Smooth muscle cell (in vitro differentiated cells): ENCODE results near the gene RAD51AP1. TPM values are rescaled to one million over a fixed set of nuclear protein-coding genes. Genes with fewer than 3 reads are reported as not detected.

Source experiments
- DNase-seq: peaks from one replicate; lab custom pipeline; 2025; ENCODE audit not compliant: unreplicated experiment; lab: John Stamatoyannopoulos, UW
- H2AFZ ChIP-seq: fragments of 200-600 bp; sonication (generic); 2 replicates; pipeline ENCODE4 v1.6.0; 2016; ENCODE audit warnings: antibody characterized with exemption, low read depth, mild to moderate bottlenecking
- H3F3A ChIP-seq: fragments of 200-600 bp; sonication (generic); 2 replicates; pipeline ENCODE4 v1.6.0; 2017; ENCODE audit warnings: antibody characterized with exemption, low read depth
- H3K27ac ChIP-seq: fragments of 200-600 bp; sonication (generic); 2 replicates; pipeline ENCODE4 v1.5.1; 2016; ENCODE audit warnings: low read depth, mild to moderate bottlenecking
- H3K27me3 ChIP-seq: fragments of 200-600 bp; sonication (generic); 2 replicates; pipeline ENCODE4 v1.6.1; 2016; ENCODE audit warnings: low read depth, mild to moderate bottlenecking
- H3K36me3 ChIP-seq: fragments of 200-600 bp; sonication (generic); 2 replicates; pipeline ENCODE4 v1.5.1; 2016; ENCODE audit warnings: low read depth
- H3K4me1 ChIP-seq: fragments of 200-600 bp; sonication (generic); 2 replicates; pipeline ENCODE4 v1.5.1; 2016; ENCODE audit warnings: low read depth
- H3K4me2 ChIP-seq: fragments of 200-600 bp; sonication (generic); 2 replicates; pipeline ENCODE4 v1.6.0; 2016; ENCODE audit warnings: mild to moderate bottlenecking
- H3K4me3 ChIP-seq: fragments of 200-600 bp; sonication (generic); 2 replicates; pipeline ENCODE4 v1.5.1; 2016; ENCODE audit warnings: mild to moderate bottlenecking
- H3K79me2 ChIP-seq: fragments of 200-600 bp; sonication (generic); 2 replicates; pipeline ENCODE4 v1.6.0; 2016; ENCODE audit warnings: low read depth, mild to moderate bottlenecking
- H3K9ac ChIP-seq: fragments of 200-600 bp; sonication (generic); 2 replicates; pipeline ENCODE4 v1.6.0; 2016; ENCODE audit warnings: low read depth
- H3K9me3 ChIP-seq: fragments of 200-600 bp; sonication (generic); replicated peaks from 2 replicates; pipeline ENCODE4 v1.5.1; 2016; ENCODE audit warnings: low read depth
- H4K20me1 ChIP-seq: fragments of 200-600 bp; sonication (generic); 2 replicates; pipeline ENCODE4 v1.6.0; 2016; ENCODE audit warnings: low read depth
- WGBS: methylation state at CpG from one replicate; pipeline ENCODE4 v1.1.7; 2016; ENCODE audit warnings: low lambda C conversion rate; 5-methylcytosine and 5-hydroxymethylcytosine counted together
- polyA plus RNA-seq: library from polyadenylated mRNA; unstranded; fragments of >200 nt; fragmentation: Nextera tagmentation; extraction: Ambion mirVana; gene quantifications from 2 replicates; pipeline ENCODE4 v1.2.1, GENCODE V29; 2016
- total RNA-seq: library from RNA; depleted of rRNA; stranded (reverse); fragments of >200 nt; gene quantifications from 2 replicates; pipeline ENCODE4 v1.2.3, GENCODE V29; 2014
- TF ChIP-seq, protein P1 (sequence below): fragments of 200-600 bp; sonication (generic); IDR thresholded peaks from 2 replicates; pipeline ENCODE4 v1.5.1; 2017; ENCODE audit warnings: borderline replicate concordance, mild to moderate bottlenecking, antibody characterized with exemption; ENCODE audit not compliant: insufficient read depth, poor library complexity, severe bottlenecking

Gene RAD51AP1
- total and polyA plus RNA-seq, 2 experiments from 2014 or later = 8.7 to 20.7 TPM

DNA sequence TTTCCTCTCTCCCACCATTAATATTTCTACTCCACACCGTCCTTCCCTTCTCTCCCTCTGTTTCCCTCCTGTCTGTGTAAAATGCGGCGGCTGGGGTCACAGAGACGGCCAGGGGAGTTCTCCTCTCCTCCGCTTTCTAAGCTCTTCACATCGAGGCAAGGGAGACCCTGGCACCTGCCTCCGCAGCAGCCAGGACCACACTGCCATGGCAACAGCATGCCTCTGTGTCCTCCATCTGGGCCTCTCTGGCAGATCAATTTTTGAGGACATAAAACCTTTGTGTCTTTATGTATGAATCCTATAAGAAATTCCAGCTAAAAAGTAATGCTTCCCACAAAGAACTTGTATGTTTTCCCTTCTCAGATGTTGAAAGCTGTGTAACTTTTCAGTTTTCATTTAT lies 64.7 kb downstream of the RAD51AP1 start:
- Histone ChIP-seq H3K4me1 (peaks cover 10% of the 10 kb centered on the region), H3K79me2 (peaks cover 14% of the 10 kb centered on the region), H3K36me3 (no peaks in the 10 kb centered on the region), H3K27me3 (peaks cover 42% of the 10 kb centered on the region), H3K4me2 (no peak overlapping the region), H3K4me3 (no peak overlapping the region), H3K9ac (no peak overlapping the region), H3K27ac (no peak overlapping the region), H2AFZ (no peak overlapping the region), H3K9me3 (no peaks in the 10 kb centered on the region), H4K20me1 (no peaks in the 10 kb centered on the region), H3F3A (no peaks in the 10 kb centered on the region)
- no peak for DNase-seq
- TF ChIP-seq, protein P1, sequence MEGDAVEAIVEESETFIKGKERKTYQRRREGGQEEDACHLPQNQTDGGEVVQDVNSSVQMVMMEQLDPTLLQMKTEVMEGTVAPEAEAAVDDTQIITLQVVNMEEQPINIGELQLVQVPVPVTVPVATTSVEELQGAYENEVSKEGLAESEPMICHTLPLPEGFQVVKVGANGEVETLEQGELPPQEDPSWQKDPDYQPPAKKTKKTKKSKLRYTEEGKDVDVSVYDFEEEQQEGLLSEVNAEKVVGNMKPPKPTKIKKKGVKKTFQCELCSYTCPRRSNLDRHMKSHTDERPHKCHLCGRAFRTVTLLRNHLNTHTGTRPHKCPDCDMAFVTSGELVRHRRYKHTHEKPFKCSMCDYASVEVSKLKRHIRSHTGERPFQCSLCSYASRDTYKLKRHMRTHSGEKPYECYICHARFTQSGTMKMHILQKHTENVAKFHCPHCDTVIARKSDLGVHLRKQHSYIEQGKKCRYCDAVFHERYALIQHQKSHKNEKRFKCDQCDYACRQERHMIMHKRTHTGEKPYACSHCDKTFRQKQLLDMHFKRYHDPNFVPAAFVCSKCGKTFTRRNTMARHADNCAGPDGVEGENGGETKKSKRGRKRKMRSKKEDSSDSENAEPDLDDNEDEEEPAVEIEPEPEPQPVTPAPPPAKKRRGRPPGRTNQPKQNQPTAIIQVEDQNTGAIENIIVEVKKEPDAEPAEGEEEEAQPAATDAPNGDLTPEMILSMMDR = no peak
- WGBS = 76% methylated on average over 7 of the region's 7 CpGs

DNA sequence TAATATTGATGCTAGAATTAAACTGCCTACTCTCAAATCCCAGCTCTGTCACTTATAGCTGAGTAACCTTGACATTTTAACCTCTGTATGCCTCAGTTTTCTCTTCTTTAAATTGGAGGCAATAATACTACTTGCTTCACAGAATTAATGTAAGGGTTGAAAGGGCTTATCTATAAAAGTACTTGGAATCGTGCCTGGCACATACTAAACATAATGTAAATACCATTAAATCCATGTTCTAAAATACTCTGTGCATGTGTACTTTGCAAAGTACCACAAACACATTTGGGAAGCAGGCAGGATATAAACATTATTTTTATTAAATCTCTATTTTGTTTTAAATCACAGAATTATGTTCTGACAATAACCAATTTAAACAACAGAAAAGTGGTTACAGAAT lies 65.3 kb downstream of the RAD51AP1 start:
- H3K9ac ChIP-seq = no peak overlapping the region
- DNase-seq = no peak
- TF ChIP-seq, protein P1 = no peak

DNA sequence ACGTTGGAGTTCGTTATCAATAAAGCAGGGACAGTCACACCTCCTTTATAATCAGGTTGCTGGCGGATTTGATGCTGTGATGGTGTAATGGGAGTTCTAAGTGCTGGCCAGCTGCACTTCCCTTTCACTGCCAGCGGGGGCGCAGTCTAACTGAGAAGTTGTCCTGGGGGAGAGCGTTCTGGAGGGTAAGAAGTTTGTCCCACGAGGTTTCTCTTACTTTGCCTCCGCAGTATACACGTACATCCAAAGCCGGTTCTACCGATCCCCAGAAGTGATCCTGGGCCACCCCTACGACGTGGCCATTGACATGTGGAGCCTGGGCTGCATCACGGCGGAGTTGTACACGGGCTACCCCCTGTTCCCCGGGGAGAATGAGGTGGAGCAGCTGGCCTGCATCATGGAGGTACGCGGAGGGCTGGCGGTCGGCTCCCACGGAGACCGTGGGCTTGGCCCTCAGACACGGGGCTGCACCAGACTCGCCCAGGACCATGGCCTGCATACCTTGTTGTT lies 66.0 kb downstream of the RAD51AP1 start:
- peak overlapping the region; percentile 94 for H3K4me3 ChIP-seq
- peaks cover 4% of the 10 kb centered on the region for H4K20me1 ChIP-seq
- peaks cover 40% of the 10 kb centered on the region for H3K27me3 ChIP-seq
- peak; percentile 36 for DNase-seq
- no peaks in the 10 kb centered on the region for H3F3A ChIP-seq
- H3K27ac ChIP-seq = no peak overlapping the region
- 2% methylated on average over 25 of the region's 25 CpGs for WGBS
- H3K79me2 ChIP-seq = peaks cover 14% of the 10 kb centered on the region
- H3K4me1 ChIP-seq = peaks cover 10% of the 10 kb centered on the region
- H2AFZ ChIP-seq = peak overlapping the region; percentile 99
- no peaks in the 10 kb centered on the region for H3K36me3 ChIP-seq
- TF ChIP-seq, protein P1 = peak; percentile 97
- H3K9ac ChIP-seq = peak overlapping the region; percentile 68
- no peaks in the 10 kb centered on the region for H3K9me3 ChIP-seq
- H3K4me2 ChIP-seq = peak overlapping the region; percentile 94

More for the DNA sequence above, 65.3 kb downstream of the RAD51AP1 start:
- Histone ChIP-seq H2AFZ (no peak overlapping the region), H3F3A (no peaks in the 10 kb centered on the region), H3K79me2 (peaks cover 14% of the 10 kb centered on the region), H3K4me1 (peaks cover 10% of the 10 kb centered on the region), H3K4me2 (no peak overlapping the region), H3K36me3 (no peaks in the 10 kb centered on the region), H3K27ac (no peak overlapping the region), H3K9me3 (no peaks in the 10 kb centered on the region), H3K27me3 (peaks cover 42% of the 10 kb centered on the region), H3K4me3 (no peak overlapping the region), H4K20me1 (no peaks in the 10 kb centered on the region)
- 20% methylated on average over 1 of the region's 1 CpG for WGBS

DNA sequence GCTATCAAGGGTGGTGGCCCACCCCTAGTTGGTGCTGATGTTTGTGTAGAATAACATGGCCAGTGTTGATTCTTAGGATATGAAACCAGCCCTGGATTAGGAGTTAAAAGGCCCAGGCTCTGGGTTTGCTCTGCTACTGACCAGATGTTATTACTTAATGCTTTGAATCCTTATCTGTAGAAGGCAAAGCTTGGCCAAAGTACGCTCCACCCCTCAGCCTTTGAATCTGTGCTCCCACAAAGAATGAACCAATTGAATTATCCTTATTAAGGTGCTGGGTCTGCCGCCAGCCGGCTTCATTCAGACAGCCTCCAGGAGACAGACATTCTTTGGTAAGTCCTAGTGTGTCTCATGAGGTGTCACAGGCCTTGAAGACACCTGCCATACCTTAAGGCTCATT lies 68.4 kb downstream of the RAD51AP1 start:
- H3K9ac ChIP-seq = no peak overlapping the region
- no peaks in the 10 kb centered on the region for H3K9me3 ChIP-seq
- no peak overlapping the region for H3K4me3 ChIP-seq
- peaks cover 10% of the 10 kb centered on the region for H3K4me1 ChIP-seq
- H3K79me2 ChIP-seq = peaks cover 14% of the 10 kb centered on the region
- H3K27ac ChIP-seq = no peak overlapping the region
- 46% methylated on average over 3 of the region's 3 CpGs for WGBS
- H2AFZ ChIP-seq = no peak overlapping the region
- H4K20me1 ChIP-seq = peaks cover 5% of the 10 kb centered on the region
- no peaks in the 10 kb centered on the region for H3F3A ChIP-seq
- H3K27me3 ChIP-seq = peaks cover 18% of the 10 kb centered on the region
- H3K36me3 ChIP-seq = no peaks in the 10 kb centered on the region
- no peak for DNase-seq
- TF ChIP-seq, protein P1 = no peak
- H3K4me2 ChIP-seq = no peak overlapping the region
